Ectodermal cell (in vitro differentiated cells): ENCODE measurements around the gene DDAH2.

ENCODE experiments used
- H3K27ac ChIP-seq: 2 replicates; pipeline ENCODE4 v1.7.0; 2013; ENCODE audit warnings: mild to moderate bottlenecking, low read depth, low read length; ENCODE audit not compliant: insufficient read depth, poor library complexity, severe bottlenecking
- H3K27me3 ChIP-seq: 2 replicates; pipeline ENCODE4 v1.7.0; 2013; ENCODE audit warnings: mild to moderate bottlenecking, low read length; ENCODE audit not compliant: insufficient read depth, control insufficient read depth, poor library complexity, severe bottlenecking
- H3K36me3 ChIP-seq: one replicate; pipeline ENCODE4 v1.7.0; 2013; ENCODE audit warnings: low read length; ENCODE audit not compliant: control insufficient read depth, insufficient read depth
- H3K4me1 ChIP-seq: one replicate; pipeline ENCODE4 v1.7.0; 2013; ENCODE audit warnings: low read length; ENCODE audit not compliant: control insufficient read depth, insufficient read depth
- H3K4me3 ChIP-seq: 2 replicates; pipeline ENCODE4 v1.7.0; 2013; ENCODE audit warnings: low read depth, low read length, control low read depth; ENCODE audit not compliant: insufficient read depth
- H3K9me3 ChIP-seq: 2 replicates; pipeline ENCODE4 v1.7.0; 2013; ENCODE audit warnings: mild to moderate bottlenecking, low read length, moderate library complexity; ENCODE audit not compliant: control insufficient read depth
- WGBS, 2 experiments: methylation state at CpG; one replicate each; pipeline ENCODE4 v1.1.7; 2013; ENCODE audit warnings: missing lambda C conversion rate in 2 of 2; 5-methylcytosine and 5-hydroxymethylcytosine counted together

Gene DDAH2

DNA sequence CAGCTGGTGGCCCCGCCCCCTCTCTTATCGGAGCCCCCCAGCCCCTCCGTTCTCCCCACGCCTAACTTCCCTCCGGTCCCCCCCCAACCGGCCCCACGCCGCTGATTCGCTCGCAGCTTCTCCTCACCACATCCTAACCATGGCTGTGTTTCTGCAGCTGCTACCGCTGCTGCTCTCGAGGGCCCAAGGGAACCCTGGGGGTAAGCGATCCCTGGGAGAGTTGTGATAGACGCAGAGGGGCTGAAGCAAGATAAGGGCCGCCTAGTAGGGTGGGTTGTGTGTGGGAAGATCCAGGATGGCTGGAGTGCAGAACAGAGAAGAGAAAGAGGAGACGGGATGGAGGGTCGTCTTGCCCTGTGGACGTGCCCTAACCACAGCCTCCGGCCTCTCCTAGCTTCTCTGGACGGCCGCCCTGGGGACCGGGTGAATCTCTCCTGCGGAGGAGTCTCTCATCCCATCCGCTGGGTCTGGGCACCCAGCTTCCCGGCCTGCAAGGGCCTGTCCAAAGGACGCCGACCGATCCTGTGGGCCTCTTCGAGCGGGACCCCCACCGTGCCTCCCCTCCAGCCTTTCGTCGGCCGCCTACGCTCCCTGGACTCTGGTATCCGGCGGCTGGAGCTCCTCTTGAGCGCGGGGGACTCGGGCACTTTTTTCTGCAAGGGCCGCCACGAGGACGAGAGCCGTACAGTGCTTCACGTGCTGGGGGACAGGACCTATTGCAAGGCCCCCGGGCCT is 5.7 kb downstream of the DDAH2 start, which contains the start of gene MPIG6B:
MPIG6B (plus strand) TSS at position 129 of the 735 bp plus-strand sequence; CDS start at position 140, 11 bp downstream.
- Histone ChIP-seq H3K27ac (no peak within 1 kb of the TSS), H3K27me3 (peaks cover 3% of the 10 kb centered on the region), H3K4me1 (no peaks in the 10 kb centered on the region), H3K4me3 (no peak within 1 kb of the TSS), H3K9me3 (no peaks in the 10 kb centered on the region), H3K36me3 (peaks cover 25% of the 10 kb centered on the region)
- 92 to 93% methylated on average over 46 of the region's 46 CpGs for WGBS, 2 experiments

DNA sequence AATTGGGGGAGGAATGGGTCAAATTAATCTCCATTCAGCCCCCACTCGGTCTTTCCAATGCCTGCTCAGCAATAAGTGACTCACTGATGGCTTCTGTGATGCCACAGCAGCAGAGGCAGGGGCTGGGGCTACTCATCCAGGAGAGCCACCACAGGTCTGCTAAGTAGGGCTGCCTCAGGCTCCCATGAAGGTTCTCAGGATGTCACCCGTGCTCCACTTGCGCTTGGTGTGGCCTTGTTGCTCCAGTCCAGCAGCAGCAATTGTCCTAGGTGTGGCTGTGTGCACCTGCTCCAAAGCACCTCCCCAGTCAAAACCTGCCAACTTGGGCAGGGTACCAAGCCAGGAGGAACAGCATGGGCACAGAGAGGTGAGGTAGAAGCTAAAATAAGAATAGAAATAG is 6.9 kb downstream of the DDAH2 start:
- no peaks in the 10 kb centered on the region for H3K4me1 ChIP-seq
- peaks cover 9% of the 10 kb centered on the region for H3K27me3 ChIP-seq
- H3K4me3 ChIP-seq, result no peak overlapping the region
- H3K36me3 ChIP-seq, result peaks cover 16% of the 10 kb centered on the region
- WGBS, 2 experiments, result 93 to 94% methylated on average over 3 of the region's 3 CpGs
- no peak overlapping the region for H3K27ac ChIP-seq
- no peaks in the 10 kb centered on the region for H3K9me3 ChIP-seq

DNA sequence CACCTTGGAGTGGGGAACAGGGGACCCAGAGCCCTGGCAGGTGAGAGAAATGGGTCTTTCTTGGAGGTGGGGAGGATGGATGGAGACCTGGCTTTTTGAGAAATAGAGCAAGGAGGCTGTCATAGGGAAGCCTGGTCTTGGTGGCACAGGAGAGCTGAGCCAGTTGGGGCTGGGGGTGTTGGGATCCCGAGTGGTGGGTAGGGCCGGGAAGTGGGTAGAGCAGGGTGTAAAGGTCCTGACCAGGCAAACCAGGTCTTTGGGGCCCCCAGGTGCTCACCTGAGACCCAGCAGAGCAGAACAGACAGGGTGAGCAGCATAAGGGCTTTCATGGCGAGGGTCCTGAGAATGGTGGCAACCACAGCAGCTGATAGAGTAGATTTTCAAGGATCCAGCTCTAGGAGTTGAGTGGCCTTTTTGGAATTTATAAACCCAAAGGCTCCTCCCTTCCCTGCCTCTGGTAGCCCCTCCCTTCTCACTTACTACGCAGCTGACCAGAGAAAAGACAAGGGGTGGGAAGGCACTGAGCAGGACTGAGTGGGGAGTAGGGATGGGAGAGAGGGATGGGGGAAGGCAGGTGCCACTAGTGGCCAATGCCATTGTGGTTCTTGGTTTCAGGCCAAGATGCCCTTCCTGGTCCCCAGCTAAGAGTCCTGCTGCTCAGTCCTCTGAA is 7.6 kb downstream of the DDAH2 start, which contains the start of gene LY6G6C:
LY6G6C (minus strand) TSS at position 396 of the 670 bp plus-strand sequence; CDS start at position 329, 67 bp downstream.
- peaks cover 9% of the 10 kb centered on the region for H3K27me3 ChIP-seq
- WGBS, 2 experiments, result 82 to 97% methylated on average over 3 to 4 of the region's 4 CpGs
- no peaks in the 10 kb centered on the region for H3K4me1 ChIP-seq
- peaks cover 9% of the 10 kb centered on the region for H3K36me3 ChIP-seq
- no peak within 1 kb of the TSS for H3K27ac ChIP-seq
- H3K4me3 ChIP-seq, result no peak within 1 kb of the TSS
- no peaks in the 10 kb centered on the region for H3K9me3 ChIP-seq

DNA sequence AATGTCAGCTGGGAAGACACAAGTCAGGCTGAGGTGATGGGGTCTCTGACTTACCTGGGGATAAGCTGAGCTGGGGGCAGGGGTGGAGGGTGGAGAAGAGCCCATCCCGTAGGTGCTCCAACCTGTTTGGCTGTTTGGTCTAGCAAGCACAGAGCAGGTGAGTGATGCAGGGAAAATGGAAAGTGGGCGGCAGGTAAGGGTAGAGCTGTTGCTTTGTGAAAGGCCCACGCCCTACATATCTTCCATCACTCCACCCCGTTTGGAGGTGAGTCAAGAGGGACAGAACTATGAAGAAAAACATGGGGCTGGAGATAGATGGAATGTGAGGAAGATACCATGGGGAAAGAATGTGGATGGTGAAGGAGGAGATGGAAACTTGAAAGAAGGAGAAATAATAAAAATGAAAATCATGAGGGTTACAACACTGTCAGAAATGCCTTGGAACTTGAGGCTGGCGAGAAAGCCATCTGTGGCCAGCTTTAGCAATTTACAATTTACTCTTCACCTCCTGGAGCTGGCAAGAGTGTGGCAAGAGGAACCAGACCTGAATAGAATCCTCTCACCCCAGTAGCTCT is 8.8 kb downstream of the DDAH2 start:
- Histone ChIP-seq H3K4me1 (peaks cover 1% of the 10 kb centered on the region), H3K27ac (no peak overlapping the region), H3K9me3 (no peaks in the 10 kb centered on the region), H3K4me3 (no peak overlapping the region), H3K27me3 (peaks cover 9% of the 10 kb centered on the region), H3K36me3 (no peaks in the 10 kb centered on the region)
- 87 to 96% methylated on average over 5 of the region's 5 CpGs for WGBS, 2 experiments

DNA sequence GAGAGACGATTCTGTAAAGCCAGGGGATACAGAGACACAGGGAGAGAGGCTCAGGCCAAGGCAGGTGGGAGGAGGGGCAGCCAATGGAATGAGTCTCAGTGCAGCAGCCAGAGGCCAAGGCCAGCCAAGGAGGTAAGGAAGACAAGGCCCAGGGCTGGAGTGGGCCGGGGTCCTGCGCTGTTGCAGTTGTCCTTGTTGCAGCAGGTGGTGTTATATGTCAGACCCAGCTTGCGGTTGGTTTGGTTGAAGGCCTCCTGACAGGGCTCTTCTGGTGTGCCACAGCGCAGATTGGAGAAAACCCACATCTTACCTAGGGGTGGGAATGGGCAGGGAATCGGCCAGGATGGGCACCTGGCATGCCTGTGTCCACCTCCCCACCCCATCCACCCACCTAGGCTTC is 10.1 kb downstream of the DDAH2 start:
- H3K36me3 ChIP-seq, result no peaks in the 10 kb centered on the region

DNA sequence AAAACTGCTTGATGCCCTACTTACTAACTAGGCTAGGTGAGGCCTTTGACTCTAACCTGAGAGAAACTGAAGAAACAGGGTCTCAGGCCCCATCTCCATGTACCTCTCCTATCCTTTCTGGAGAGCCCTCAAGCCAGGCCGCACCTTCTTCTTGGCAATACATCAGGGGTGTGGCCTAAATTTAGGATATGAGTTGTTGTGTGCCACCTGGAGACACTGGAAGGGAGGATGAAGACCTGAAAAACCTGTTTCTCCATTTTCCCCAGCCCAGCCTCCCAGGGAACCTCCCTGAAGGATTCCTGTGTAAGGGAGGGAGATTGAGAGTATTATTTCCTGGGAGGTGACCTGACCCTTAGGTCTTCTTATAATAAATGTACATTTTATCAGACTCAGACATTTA is 10.8 kb downstream of the DDAH2 start:
- no peaks in the 10 kb centered on the region for H3K9me3 ChIP-seq
- no peak overlapping the region for H3K27ac ChIP-seq
- peaks cover 20% of the 10 kb centered on the region for H3K4me1 ChIP-seq
- no peak overlapping the region for H3K4me3 ChIP-seq
- H3K36me3 ChIP-seq, result no peaks in the 10 kb centered on the region
- WGBS, 2 experiments, result 94 to 100% methylated on average over 1 of the region's 1 CpG
- peaks cover 9% of the 10 kb centered on the region for H3K27me3 ChIP-seq

More for the DNA sequence above, 10.1 kb downstream of the DDAH2 start:
- Histone ChIP-seq H3K4me3 (no peak overlapping the region), H3K4me1 (peaks cover 13% of the 10 kb centered on the region), H3K9me3 (no peaks in the 10 kb centered on the region), H3K27me3 (peaks cover 9% of the 10 kb centered on the region), H3K27ac (no peak overlapping the region)
- 87 to 90% methylated on average over 6 of the region's 6 CpGs for WGBS, 2 experiments

DNA sequence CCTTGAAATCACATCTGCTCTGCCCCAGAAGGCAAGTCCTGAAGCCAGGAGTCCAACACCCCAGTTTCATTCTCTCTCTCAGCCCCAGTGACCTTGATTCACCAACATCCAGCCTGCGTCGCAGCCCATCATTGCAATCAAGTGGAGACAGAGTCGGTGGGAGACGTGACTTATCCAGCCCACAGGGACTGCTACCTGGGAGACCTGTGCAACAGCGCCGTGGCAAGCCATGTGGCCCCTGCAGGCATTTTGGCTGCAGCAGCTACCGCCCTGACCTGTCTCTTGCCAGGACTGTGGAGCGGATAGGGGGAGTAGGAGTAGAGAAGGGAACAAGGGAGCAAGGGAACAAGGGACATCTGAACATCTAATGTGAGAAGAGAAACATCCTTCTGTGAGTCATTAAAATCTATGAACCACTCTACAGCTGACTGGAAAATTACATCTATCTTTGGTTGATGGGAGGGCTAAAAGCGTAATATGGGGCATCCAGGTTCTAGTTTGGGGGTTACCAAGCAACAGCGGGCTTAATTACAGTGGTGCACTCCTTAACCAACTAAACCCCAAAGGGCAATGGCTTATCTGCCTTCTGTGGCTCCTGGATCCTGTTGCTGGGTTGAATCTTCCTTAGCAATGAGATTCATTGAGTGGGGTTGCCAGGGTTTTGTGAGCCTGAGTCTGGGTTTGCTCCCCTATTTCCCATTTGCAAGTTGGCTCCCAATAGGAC is 11.4 kb downstream of the DDAH2 start:
- H3K36me3 ChIP-seq, result no peaks in the 10 kb centered on the region
- no peak overlapping the region for H3K27ac ChIP-seq
- H3K4me1 ChIP-seq, result peaks cover 23% of the 10 kb centered on the region
- H3K9me3 ChIP-seq, result no peaks in the 10 kb centered on the region
- H3K27me3 ChIP-seq, result peaks cover 12% of the 10 kb centered on the region
- H3K4me3 ChIP-seq, result no peak overlapping the region
- WGBS, 2 experiments, result 71 to 72% methylated on average over 10 of the region's 10 CpGs

DNA sequence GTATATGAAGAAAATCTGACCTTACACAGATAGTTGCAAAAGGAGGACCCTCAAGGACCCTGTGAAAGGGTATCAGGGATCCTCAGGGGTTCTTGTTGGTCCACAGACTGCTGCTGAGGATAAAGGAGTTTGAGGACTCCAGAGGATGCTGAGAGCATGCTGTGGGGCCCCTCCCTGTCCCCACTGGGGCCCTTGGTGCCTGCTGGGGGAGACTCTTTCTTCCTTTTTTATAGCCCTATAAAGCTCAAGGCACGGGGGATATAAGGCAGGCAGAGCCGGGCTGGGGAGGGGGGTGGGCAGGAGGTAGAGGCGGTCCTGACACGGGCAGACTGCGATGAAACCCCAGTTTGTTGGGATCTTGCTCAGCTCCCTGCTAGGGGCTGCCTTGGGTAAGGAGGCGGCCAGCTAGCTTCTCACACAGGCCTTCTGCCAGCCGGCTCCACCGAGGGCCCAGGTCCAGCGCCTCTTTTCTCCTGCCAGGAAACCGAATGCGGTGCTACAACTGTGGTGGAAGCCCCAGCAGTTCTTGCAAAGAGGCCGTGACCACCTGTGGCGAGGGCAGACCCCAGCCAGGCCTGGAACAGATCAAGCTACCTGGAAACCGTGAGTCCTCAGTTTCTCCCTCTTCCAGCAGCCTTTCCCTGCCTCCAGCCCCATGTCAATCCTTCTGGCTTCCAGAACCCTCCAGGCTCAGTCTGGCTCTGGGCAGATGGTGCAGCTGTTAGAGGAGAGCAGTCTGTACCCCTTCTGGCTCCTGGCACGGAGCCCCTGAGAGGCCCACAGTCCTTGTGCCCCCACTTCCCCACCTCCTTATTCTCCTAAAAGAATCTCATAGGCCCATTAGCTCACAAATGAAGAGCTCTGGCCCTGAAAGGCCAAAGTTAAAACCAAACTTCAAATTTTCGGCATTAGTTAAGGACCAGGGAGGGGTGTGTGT is 13.8 kb downstream of the DDAH2 start, which contains the start of gene LY6G6D:
LY6G6D (plus strand) TSS at position 327 of the 937 bp plus-strand sequence; CDS start at position 335, 8 bp downstream.
- Histone ChIP-seq H3K36me3 (no peaks in the 10 kb centered on the region), H3K4me1 (peaks cover 34% of the 10 kb centered on the region), H3K9me3 (no peaks in the 10 kb centered on the region), H3K27me3 (peaks cover 32% of the 10 kb centered on the region), H3K4me3 (no peak within 1 kb of the TSS), H3K27ac (peak within 1 kb of the TSS; percentile 71)
- 55 to 56% methylated on average over 16 of the region's 16 CpGs for WGBS, 2 experiments

DNA sequence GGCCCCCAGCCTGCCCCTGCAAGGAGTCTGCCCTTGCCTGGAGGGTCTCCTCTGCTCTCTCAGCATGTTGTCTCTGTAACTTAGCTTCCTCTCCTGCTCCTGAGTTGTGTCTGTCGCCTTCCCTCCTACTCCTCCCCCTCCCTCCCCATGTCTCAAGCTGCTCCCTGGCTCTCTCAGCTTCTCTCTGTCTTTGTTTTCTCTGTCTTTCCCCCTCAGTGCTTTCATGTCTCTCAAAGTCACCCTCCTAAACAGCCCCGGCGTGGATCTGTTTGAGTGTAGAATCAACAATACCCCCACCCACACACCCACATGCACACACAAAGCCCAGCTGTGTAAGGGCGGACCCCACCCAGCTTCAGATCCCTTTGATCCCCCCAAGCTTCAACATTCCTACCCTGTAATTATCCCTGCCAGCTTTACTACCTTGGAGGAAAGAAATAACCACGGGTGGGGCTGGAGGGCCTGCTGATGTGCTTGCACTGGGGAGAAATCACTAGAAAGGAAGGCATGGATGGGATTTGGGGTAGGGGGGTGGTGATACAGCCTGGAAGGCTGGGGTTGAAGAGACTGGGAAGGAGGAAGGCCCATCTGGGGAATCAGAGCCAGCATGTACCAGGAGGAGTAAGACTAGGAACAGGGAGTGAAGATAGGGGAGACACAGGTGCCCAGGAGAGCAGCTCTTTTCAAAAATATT is 15.0 kb downstream of the DDAH2 start:
- WGBS, 2 experiments, result 8 to 10% methylated on average over 5 of the region's 5 CpGs
- H3K4me1 ChIP-seq, result peaks cover 34% of the 10 kb centered on the region
- peak overlapping the region; percentile 71 for H3K27ac ChIP-seq
- H3K27me3 ChIP-seq, result peaks cover 38% of the 10 kb centered on the region
- H3K36me3 ChIP-seq, result no peaks in the 10 kb centered on the region
- no peaks in the 10 kb centered on the region for H3K9me3 ChIP-seq
- H3K4me3 ChIP-seq, result no peak overlapping the region
